Left lung (tissue), 10 donors: ENCODE data around the gene CAMK2N2. TPM values are rescaled to one million over a fixed set of nuclear protein-coding genes. Genes with fewer than 3 reads are reported as not detected.

Experiments used
- ATAC-seq: fragments of 200-7000 bp; cut with Tn5 transposase; one replicate; pipeline ENCODE4 v1.9.1; 2020; ENCODE audit warnings: moderate library complexity
- DNase-seq, 4 donors: peaks; one replicate each; pipeline ENCODE4 v3.0.0-alpha.2; 2013 to 2020
- H3K27ac ChIP-seq, 2 donors: fragments of 200-600 bp; sonication (generic) in 1 of 2; one replicate each; pipeline versions ENCODE4 v1.5.0 to v1.8.0; 2020 to 2021
- H3K27me3 ChIP-seq, 2 donors: fragments of 200-600 bp; sonication (generic) in 1 of 2; one replicate each; pipeline versions ENCODE4 v1.5.0 to v1.8.0; 2020 to 2021
- H3K36me3 ChIP-seq, 2 donors: fragments of 200-600 bp; sonication (generic) in 1 of 2; one replicate each; pipeline versions ENCODE4 v1.5.0 to v1.8.0; 2020 to 2021
- H3K4me1 ChIP-seq, 2 donors: fragments of 200-600 bp; one replicate each; pipeline ENCODE4 v1.8.0; 2021
- H3K4me3 ChIP-seq, 2 donors: fragments of 200-600 bp; sonication (generic) in 1 of 2; one replicate each; pipeline versions ENCODE4 v1.5.0 to v1.8.0; 2020 to 2021; ENCODE audit warnings: mild to moderate bottlenecking in 1 of 2
- H3K9me3 ChIP-seq, 2 donors: fragments of 200-600 bp; sonication (generic) in 1 of 2; one replicate each; pipeline versions ENCODE4 v1.5.0 to v1.8.0; 2020 to 2021
- intact Hi-C, 2 donors: fragments of 100-400 bp; cut with DNase I; formaldehyde crosslinking; loops; one replicate each; pipeline versions ENCODE4 v1.11.2 to v1.14.2; 2022
- polyA plus RNA-seq, 6 donors: library from polyadenylated mRNA; unstranded; fragments of 120-200 nt; gene quantifications; one replicate each; pipeline ENCODE4 v1.2.1, GENCODE V29; 2013; ENCODE audit not compliant: insufficient read length in 6 of 6
- total RNA-seq, 2 donors: library from RNA; stranded (reverse); fragmentation: NEBNext Ultra II Directional; extraction: Animal tissue kit (Norgen Biotek cat#: 25700); gene quantifications; one replicate each; pipeline ENCODE4 v1.2.1, GENCODE V29; 2021
- TF ChIP-seq, protein P1 (sequence below), 2 donors: fragments of 200-600 bp; sonication (generic) in 1 of 2; IDR thresholded peaks; one replicate each; pipeline versions ENCODE4 v1.5.0 to v1.8.0; 2021; ENCODE audit warnings: antibody characterized with exemption in 2 of 2
- donor health status: DM: no; HTN: yes; CAD: no.
- donor health status: DM: no; HTN: no; CAD: no.

Gene CAMK2N2
- total and polyA plus RNA-seq, 8 donors = 0.10 to 1.0 (median 0.22) TPM; not detected in 1

DNA sequence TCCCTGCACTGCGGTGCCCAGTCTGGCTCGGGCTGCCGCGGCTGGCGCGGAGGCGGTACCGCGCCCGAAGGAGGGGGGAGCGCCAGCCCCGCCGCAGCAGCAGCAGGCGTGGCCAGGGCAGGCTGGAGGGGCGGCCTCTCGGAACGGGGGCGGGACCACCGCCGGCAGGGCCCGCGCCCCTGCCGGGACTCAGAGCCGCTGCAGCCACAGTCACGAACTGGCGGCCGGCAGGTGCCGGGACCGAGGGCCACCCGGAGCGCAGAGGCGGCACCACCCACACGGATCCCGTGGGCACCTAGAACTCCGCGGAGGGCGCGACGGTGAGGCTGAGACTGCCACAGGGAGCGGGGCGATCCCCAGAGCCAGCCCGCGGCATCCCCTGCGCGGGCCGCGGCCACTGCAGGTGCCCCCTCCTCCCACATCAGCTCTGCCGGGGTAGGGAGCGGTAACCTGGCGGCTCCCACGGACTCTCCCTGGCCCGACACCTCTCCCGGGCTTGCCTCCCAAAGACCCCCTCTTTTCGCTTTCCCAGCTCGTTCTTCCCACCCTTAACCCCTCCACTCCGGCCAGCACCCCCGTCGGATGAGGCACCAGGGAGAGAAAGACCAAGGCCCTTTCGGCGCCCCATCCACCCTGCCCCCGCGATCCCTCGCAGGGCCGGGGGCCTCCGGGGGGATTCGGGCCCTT, 31.8 kb downstream of the CAMK2N2 start, which contains the start of gene VWA5B2:
Gene VWA5B2, plus strand, starts transcription at position 192 of the 687 bp plus-strand sequence. CDS start 944 bp downstream, outside the sequence.
- H3K4me1 ChIP-seq = peaks cover 12 to 23% of the 10 kb centered on the region in 2 donors
- intact Hi-C loops = loop anchor here in 1 of 2 donors (10.0 kb wide), 1 partner anchor 85 kb away; no protein-coding TSS in a partner anchor
- ATAC-seq (peak; percentile 84), DNase-seq (peak in 2 of 4 donors; percentile 59 to 86)
- H3K27me3 ChIP-seq = peaks cover 46 to 98% of the 10 kb centered on the region in 2 donors
- TF ChIP-seq, protein P1, sequence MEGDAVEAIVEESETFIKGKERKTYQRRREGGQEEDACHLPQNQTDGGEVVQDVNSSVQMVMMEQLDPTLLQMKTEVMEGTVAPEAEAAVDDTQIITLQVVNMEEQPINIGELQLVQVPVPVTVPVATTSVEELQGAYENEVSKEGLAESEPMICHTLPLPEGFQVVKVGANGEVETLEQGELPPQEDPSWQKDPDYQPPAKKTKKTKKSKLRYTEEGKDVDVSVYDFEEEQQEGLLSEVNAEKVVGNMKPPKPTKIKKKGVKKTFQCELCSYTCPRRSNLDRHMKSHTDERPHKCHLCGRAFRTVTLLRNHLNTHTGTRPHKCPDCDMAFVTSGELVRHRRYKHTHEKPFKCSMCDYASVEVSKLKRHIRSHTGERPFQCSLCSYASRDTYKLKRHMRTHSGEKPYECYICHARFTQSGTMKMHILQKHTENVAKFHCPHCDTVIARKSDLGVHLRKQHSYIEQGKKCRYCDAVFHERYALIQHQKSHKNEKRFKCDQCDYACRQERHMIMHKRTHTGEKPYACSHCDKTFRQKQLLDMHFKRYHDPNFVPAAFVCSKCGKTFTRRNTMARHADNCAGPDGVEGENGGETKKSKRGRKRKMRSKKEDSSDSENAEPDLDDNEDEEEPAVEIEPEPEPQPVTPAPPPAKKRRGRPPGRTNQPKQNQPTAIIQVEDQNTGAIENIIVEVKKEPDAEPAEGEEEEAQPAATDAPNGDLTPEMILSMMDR (IDR thresholded peaks at IDR 0.05) = peak in 1 of 2 donors; percentile 37
- no peaks in the 10 kb centered on the region for H3K36me3 ChIP-seq
- H3K27ac ChIP-seq = no peak within 1 kb of the TSS
- peak within 1 kb of the TSS; percentile 27 to 40 for H3K4me3 ChIP-seq
- no peaks in the 10 kb centered on the region for H3K9me3 ChIP-seq

DNA sequence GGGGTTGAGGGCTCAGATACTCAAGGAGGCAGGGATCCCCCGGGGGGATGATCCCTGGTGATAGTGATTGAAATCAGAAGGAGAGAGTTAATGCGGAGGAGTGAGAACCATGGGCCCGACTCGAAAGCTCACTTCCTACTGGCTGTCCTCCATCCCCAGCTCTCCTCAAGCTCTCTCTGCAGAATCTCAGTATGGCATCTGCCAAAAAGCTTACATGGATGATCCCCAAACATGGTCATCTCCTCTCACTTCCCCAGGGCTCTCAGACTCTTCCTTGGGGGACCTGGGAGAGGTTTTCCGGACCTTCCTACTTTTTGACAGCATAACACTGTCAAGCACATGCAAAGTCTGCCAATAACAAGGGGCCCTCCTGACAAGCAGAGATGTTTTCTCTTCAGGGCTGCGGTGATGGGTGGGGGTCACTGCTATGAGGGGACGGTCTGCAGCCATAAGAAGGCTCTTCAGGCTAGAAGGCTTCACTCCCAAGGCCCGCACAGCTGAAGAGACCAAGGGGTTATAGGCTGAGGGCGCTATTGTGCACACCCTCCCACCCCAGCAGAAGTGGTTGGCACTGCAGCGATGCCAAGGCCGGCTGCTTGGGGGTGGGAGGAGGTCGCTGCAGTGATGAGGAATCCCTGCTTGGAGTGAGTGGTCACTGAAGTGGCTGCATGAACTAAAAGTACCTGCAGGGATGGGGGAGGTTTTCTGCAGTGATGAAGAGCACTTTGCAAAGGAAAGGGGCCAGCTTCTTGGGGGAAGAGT, 32.8 kb downstream of the CAMK2N2 start:
- peak overlapping the region in 1 of 2 donors; percentile 40 for H3K4me3 ChIP-seq
- peak in 1 of 4 donors; percentile 28 for DNase-seq
- ATAC-seq = no peak
- H3K27me3 ChIP-seq = peaks cover 46 to 88% of the 10 kb centered on the region in 2 donors
- no peaks in the 10 kb centered on the region for H3K36me3 ChIP-seq
- peaks cover 12 to 23% of the 10 kb centered on the region in 2 donors for H3K4me1 ChIP-seq
- no peaks in the 10 kb centered on the region for H3K9me3 ChIP-seq
- TF ChIP-seq, protein P1 (IDR thresholded peaks at IDR 0.05) = no peak
- intact Hi-C loops = no loop called here
- H3K27ac ChIP-seq = no peak overlapping the region

DNA sequence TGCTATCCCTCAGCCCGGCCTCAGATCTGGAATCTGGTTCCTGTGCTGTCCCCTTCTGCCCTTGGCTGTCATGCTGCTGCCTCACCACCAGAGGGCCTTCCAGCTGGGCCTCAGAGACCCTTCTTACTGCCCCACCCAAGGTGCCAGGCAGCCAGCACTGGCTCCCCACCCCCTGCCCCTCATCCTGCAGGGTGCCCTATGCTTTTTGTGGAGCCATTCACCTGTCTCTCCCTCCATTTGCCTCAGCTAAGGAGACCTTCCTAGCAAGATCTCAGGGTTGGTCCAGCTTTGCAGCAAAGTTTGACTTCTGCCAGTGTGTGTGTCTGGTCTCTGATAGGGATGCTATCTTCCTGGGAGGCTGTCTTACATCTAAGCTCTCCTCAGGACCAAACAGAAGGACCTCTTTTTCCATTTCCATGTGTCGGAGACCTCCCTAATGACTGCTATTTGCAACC, 33.8 kb downstream of the CAMK2N2 start:
- intact Hi-C loops = no loop called here
- Histone ChIP-seq H3K36me3 (no peaks in the 10 kb centered on the region), H3K4me1 (peaks cover 12 to 23% of the 10 kb centered on the region in 2 donors), H3K9me3 (no peaks in the 10 kb centered on the region), H3K27me3 (peaks cover 46 to 81% of the 10 kb centered on the region in 2 donors), H3K4me3 (no peak overlapping the region), H3K27ac (no peak overlapping the region)
- TF ChIP-seq, protein P1 (IDR thresholded peaks at IDR 0.05) = peak; percentile 58 to 89
- DNase-seq (peak in 1 of 4 donors; percentile 75), ATAC-seq (peak; percentile 64)

DNA sequence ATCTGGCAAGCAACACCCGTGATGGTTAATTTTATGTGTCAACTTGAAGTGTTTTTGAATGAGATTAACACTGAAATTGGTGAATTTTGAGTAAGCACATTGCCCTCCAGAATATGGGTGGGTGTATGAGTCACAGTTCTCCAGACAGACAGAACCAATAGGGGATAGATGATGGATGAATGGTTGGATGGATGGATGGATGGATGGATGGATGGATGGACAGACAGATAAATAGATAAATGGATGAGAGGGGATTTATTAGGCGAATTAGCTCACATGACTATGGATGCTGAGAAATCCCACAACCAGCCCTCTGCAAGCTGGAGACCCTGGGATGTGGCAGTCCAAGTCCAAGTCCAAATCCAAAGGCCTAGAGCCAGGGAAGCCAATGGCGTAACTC, 37.4 kb downstream of the CAMK2N2 start:
- H3K4me3 ChIP-seq = no peak overlapping the region
- no peaks in the 10 kb centered on the region for H3K36me3 ChIP-seq
- no peak for ATAC-seq
- TF ChIP-seq, protein P1 (IDR thresholded peaks at IDR 0.05) = no peak
- peaks cover 11 to 74% of the 10 kb centered on the region in 2 donors for H3K27me3 ChIP-seq
- no peaks in the 10 kb centered on the region for H3K9me3 ChIP-seq
- H3K4me1 ChIP-seq = peaks cover 0 to under 1% of the 10 kb centered on the region in 2 donors
- no peak for DNase-seq
- intact Hi-C loops = no loop called here
- H3K27ac ChIP-seq = no peak overlapping the region

DNA sequence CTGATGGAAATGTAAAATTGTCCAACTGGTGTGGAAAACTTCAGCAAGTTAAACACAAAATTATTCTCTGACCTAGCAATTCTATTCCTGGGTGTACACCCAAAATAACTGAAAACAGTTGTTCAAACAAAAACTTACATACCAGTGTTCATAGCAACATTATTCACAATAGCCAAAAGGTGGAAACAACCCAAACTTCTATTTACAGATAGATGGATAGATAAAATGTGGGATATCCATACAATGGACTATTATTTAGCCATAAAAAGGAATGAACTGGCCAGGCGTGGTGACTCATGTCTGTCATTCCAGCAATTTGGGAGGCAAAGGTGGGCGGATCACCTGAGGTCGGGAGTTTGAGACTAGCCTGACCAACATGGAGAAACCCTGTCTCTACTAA, 38.8 kb downstream of the CAMK2N2 start:
- no peak for ATAC-seq
- intact Hi-C loops = no loop called here

More for the DNA sequence above, 38.8 kb downstream of the CAMK2N2 start:
- no peak for DNase-seq
- no peak overlapping the region for H3K4me3 ChIP-seq
- H3K27ac ChIP-seq = no peak overlapping the region
- peaks cover 0 to 61% of the 10 kb centered on the region in 2 donors for H3K27me3 ChIP-seq
- no peaks in the 10 kb centered on the region for H3K36me3 ChIP-seq
- no peaks in the 10 kb centered on the region for H3K9me3 ChIP-seq
- H3K4me1 ChIP-seq = no peaks in the 10 kb centered on the region
- TF ChIP-seq, protein P1 (IDR thresholded peaks at IDR 0.05) = no peak
